Left ventricle myocardium inferior (tissue), 1 donor: ENCODE data around the gene XIRP1. TPM values are rescaled to one million over a fixed set of nuclear protein-coding genes. Genes with fewer than 3 reads are reported as not detected.

Source experiments
- DNase-seq: peaks from one replicate; pipeline ENCODE4 v3.0.0-alpha.2; 2020
- H3K27ac ChIP-seq: fragments of 200-600 bp; replicated peaks from 2 replicates; pipeline ENCODE4 v1.8.0; 2021
- H3K27me3 ChIP-seq: fragments of 200-600 bp; 2 replicates; pipeline ENCODE4 v1.8.0; 2021; ENCODE audit warnings: low read depth
- H3K36me3 ChIP-seq: fragments of 200-600 bp; 2 replicates; pipeline ENCODE4 v1.8.0; 2021
- H3K4me1 ChIP-seq: fragments of 200-600 bp; 2 replicates; pipeline ENCODE4 v1.8.0; 2021
- H3K4me3 ChIP-seq: fragments of 200-600 bp; 2 replicates; pipeline ENCODE4 v1.8.0; 2021; ENCODE audit warnings: mild to moderate bottlenecking, moderate library complexity
- H3K9me3 ChIP-seq: fragments of 200-600 bp; replicated peaks from 2 replicates; pipeline ENCODE4 v1.8.0; 2021
- CTCF ChIP-seq: fragments of 200-600 bp; IDR thresholded peaks from 2 replicates; pipeline ENCODE4 v1.8.0; 2021; ENCODE audit warnings: antibody characterized with exemption, mild to moderate bottlenecking, borderline replicate concordance
- intact Hi-C: fragments of 100-400 bp; cut with micrococcal nuclease; formaldehyde crosslinking; loops from one replicate; pipeline ENCODE4 v1.11.0; 2022
- total RNA-seq: library from RNA; stranded (reverse); fragmentation: NEBNext Ultra II Directional; extraction: Animal tissue kit (Norgen Biotek cat#: 25700); gene quantifications from one replicate; pipeline ENCODE4 v1.2.1, GENCODE V29; 2021
- donor health status: DM: no; HTN: yes; CAD: no; lungs with severe emphysema.

Gene XIRP1
- total RNA-seq, 1 donor from 2014 or later: 386 TPM

GRCh38 chr3:39144095-39144747 is 48.2 kb downstream of the XIRP1 start:
- Histone ChIP-seq H3K4me3 (no peak overlapping the region), H3K4me1 (peaks cover 92% of the 10 kb centered on the region), H3K27me3 (no peaks in the 10 kb centered on the region), H3K9me3 (no peaks in the 10 kb centered on the region), H3K27ac (no peak overlapping the region), H3K36me3 (peaks cover 59% of the 10 kb centered on the region)
- TF ChIP-seq CTCF: no peak
- no peak for DNase-seq
- intact Hi-C loops: no loop called here

GRCh38 chr3:39143051-39143885 is 49.1 kb downstream of the XIRP1 start:
- no peak for TF ChIP-seq CTCF
- Histone ChIP-seq H3K27me3 (no peaks in the 10 kb centered on the region), H3K27ac (peak overlapping the region; percentile 66), H3K36me3 (peaks cover 59% of the 10 kb centered on the region), H3K4me3 (no peak overlapping the region), H3K9me3 (no peaks in the 10 kb centered on the region), H3K4me1 (peaks cover 91% of the 10 kb centered on the region)
- DNase-seq: no peak
- intact Hi-C loops: no loop called here

- no peak for TF ChIP-seq CTCF
- peaks cover 82% of the 10 kb centered on the region for H3K4me1 ChIP-seq
Observed at GRCh38 chr3:39142067-39142466, 50.3 kb downstream of the XIRP1 start.

GRCh38 chr3:39141171-39141995 is 51.0 kb downstream of the XIRP1 start:
- no peaks in the 10 kb centered on the region for H3K27me3 ChIP-seq
- no peak for TF ChIP-seq CTCF
- peaks cover 82% of the 10 kb centered on the region for H3K4me1 ChIP-seq
- no peaks in the 10 kb centered on the region for H3K9me3 ChIP-seq
- intact Hi-C loops: no loop called here
- DNase-seq: no peak
- peak overlapping the region; percentile 66 for H3K27ac ChIP-seq
- H3K4me3 ChIP-seq: no peak overlapping the region
- H3K36me3 ChIP-seq: peaks cover 63% of the 10 kb centered on the region

More at GRCh38 chr3:39142067-39142466, 50.3 kb downstream of the XIRP1 start:
- Histone ChIP-seq H3K4me3 (no peak overlapping the region), H3K27me3 (no peaks in the 10 kb centered on the region), H3K27ac (peak overlapping the region; percentile 66), H3K9me3 (no peaks in the 10 kb centered on the region), H3K36me3 (peaks cover 63% of the 10 kb centered on the region)
- DNase-seq: no peak
- intact Hi-C loops: no loop called here

GRCh38 chr3:39140341-39140971 is 51.9 kb downstream of the XIRP1 start:
- no peak overlapping the region for H3K4me3 ChIP-seq
- H3K27ac ChIP-seq: peak overlapping the region; percentile 66
- peaks cover 82% of the 10 kb centered on the region for H3K4me1 ChIP-seq
- TF ChIP-seq CTCF: no peak
- peaks cover 54% of the 10 kb centered on the region for H3K36me3 ChIP-seq
- no peak for DNase-seq
- no peaks in the 10 kb centered on the region for H3K27me3 ChIP-seq
- H3K9me3 ChIP-seq: no peaks in the 10 kb centered on the region
- intact Hi-C loops: no loop called here
